HCT116 (cell line): Measurements from ENCODE around the gene CDH22. TPM values are rescaled to one million over a fixed set of nuclear protein-coding genes. Genes with fewer than 3 reads are reported as not detected.
A peak's percentile ranks its signal among the peaks of the same experiment; 100 is the strongest.

Source experiments
- ATAC-seq: fragments of 200-7000 bp; cut with Tn5 transposase; 2 replicates; pipeline ENCODE4 v1.9.1; 2020; ENCODE audit warnings: mild to moderate bottlenecking, moderate library complexity
- BruUV-seq: library from RNA; stranded (reverse); fragments of 400-500 nt; replicated peaks from 2 replicates; lab custom pipeline; 2021; lab: Mats Ljungman, UMichigan
- CTCF ChIA-PET: fragments of 300-600 bp; sonication (Branson Sonifier 250); formaldehyde crosslinking; loops from one replicate; lab custom pipeline; 2021; ENCODE audit warnings: antibody characterized with exemption; lab: Charles Lee
- POLR2A ChIA-PET: fragments of 300-600, 350-600 bp; sonication (Branson Sonifier 250); formaldehyde crosslinking; loops from one replicate; lab custom pipeline; 2021; ENCODE audit warnings: antibody characterized with exemption; lab: Charles Lee
- RAD21 ChIA-PET, 2 experiments: fragments of 300-600 bp; sonication (Branson Sonifier 250); formaldehyde crosslinking; loops; one replicate each; lab custom pipeline; 2023; ENCODE audit warnings: low total read pairs in 2 of 2; ENCODE audit not compliant: uncharacterized antibody in 2 of 2, unreplicated experiment in 2 of 2, low non-redundant PET in 1 of 2; lab: Charles Lee
- DNase-seq: peaks from one replicate; pipeline ENCODE4 v3.0.0-alpha.2; 2010; ENCODE audit warnings: low read depth, low spot score
- H2AFZ ChIP-seq: fragments of 200-600 bp; shearing (Covaris generic), sonication (generic); 2 replicates; pipeline ENCODE4 v1.6.1; 2017; ENCODE audit warnings: low read depth, mixed run types, mixed read lengths, antibody characterized with exemption, low read length; ENCODE audit not compliant: poor library complexity, severe bottlenecking
- H3K27ac ChIP-seq: 2 replicates; pipeline ENCODE4 v1.5.1; 2012; ENCODE audit warnings: low read depth, low read length
- H3K27me3 ChIP-seq: fragments of 200-600 bp; sonication (generic); 2 replicates; pipeline ENCODE4 v1.6.1; 2016; ENCODE audit warnings: mixed run types, low read length, mixed read lengths; ENCODE audit not compliant: insufficient read depth
- H3K36me3 ChIP-seq, 2 experiments: fragments of 200-500 bp in 1 of 2; fragments of 200-600 bp in 1 of 2; sonication (Bioruptor generic) in 1 of 2; sonication (generic) in 1 of 2; 2 replicates each; pipeline versions ENCODE4 v1.5.1 to v1.6.1; 2014 to 2016; ENCODE audit warnings: low read length in 2 of 2, inconsistent platforms in 1 of 2, mixed read lengths in 1 of 2, mixed run types in 1 of 2; ENCODE audit not compliant: insufficient read depth in 2 of 2, control insufficient read depth in 1 of 2
- H3K4me1 ChIP-seq, 2 experiments: fragments of 200-600 bp in 1 of 2; sonication (generic) in 1 of 2; 2 replicates each; pipeline versions ENCODE4 v1.5.1 to v1.6.1; 2012 to 2017; ENCODE audit warnings: low read length in 2 of 2, inconsistent platforms in 1 of 2, mild to moderate bottlenecking in 1 of 2, mixed read lengths in 1 of 2, mixed run types in 1 of 2, moderate library complexity in 1 of 2; ENCODE audit not compliant: insufficient read depth in 2 of 2, control insufficient read depth in 1 of 2
- H3K4me2 ChIP-seq: fragments of 200-600 bp; sonication (generic); 2 replicates; pipeline ENCODE4 v1.6.1; 2017; ENCODE audit warnings: mixed run types, low read length, mixed read lengths
- H3K4me3 ChIP-seq, 2 experiments: fragments of 200-600 bp in 1 of 2; sonication (generic) in 1 of 2; replicated peaks in 1 of 2; 2 replicates each; pipeline ENCODE4 v1.5.1; 2011 to 2016; ENCODE audit warnings: low read length in 2 of 2, control low read depth in 1 of 2, low read depth in 1 of 2, mild to moderate bottlenecking in 1 of 2, mixed read lengths in 1 of 2, mixed run types in 1 of 2
- H3K79me2 ChIP-seq: fragments of 200-600 bp; sonication (generic); 2 replicates; pipeline ENCODE4 v1.6.1; 2017; ENCODE audit warnings: mild to moderate bottlenecking, mixed run types, low read length, moderate library complexity, mixed read lengths; ENCODE audit not compliant: insufficient read depth
- H3K9ac ChIP-seq: fragments of 200-600 bp; sonication (generic); 2 replicates; pipeline ENCODE4 v1.6.1; 2016; ENCODE audit warnings: low read length, mixed read lengths
- H3K9me2 ChIP-seq: fragments of 200-600 bp; sonication (generic), shearing (Covaris generic); 2 replicates; pipeline ENCODE4 v1.6.1; 2017; ENCODE audit warnings: mixed run types, mild to moderate bottlenecking, moderate library complexity; ENCODE audit not compliant: insufficient read depth
- H3K9me3 ChIP-seq, 2 experiments: fragments of 200-500 bp in 1 of 2; fragments of 200-600 bp in 1 of 2; sonication (Bioruptor generic) in 1 of 2; sonication (generic) in 1 of 2; 2 replicates each; pipeline ENCODE4 v1.6.1; 2014 to 2017; ENCODE audit warnings: low read length in 2 of 2, mixed read lengths in 2 of 2, inconsistent platforms in 1 of 2, low read depth in 1 of 2, mild to moderate bottlenecking in 1 of 2, mixed run types in 1 of 2, moderate library complexity in 1 of 2; ENCODE audit not compliant: control insufficient read depth in 1 of 2, insufficient read depth in 1 of 2
- H4K20me1 ChIP-seq: fragments of 200-600 bp; sonication (generic), shearing (Covaris generic); 2 replicates; pipeline ENCODE4 v1.6.1; 2017; ENCODE audit warnings: mixed run types, mild to moderate bottlenecking, moderate library complexity; ENCODE audit not compliant: insufficient read depth
- CBX3 ChIP-seq: IDR thresholded peaks from 2 replicates; pipeline ENCODE4 v1.6.1; 2012; ENCODE audit warnings: low read depth
- EGR1 ChIP-seq: IDR thresholded peaks from 2 replicates; pipeline ENCODE4 v1.6.1; 2012; ENCODE audit warnings: low read depth
- FOSL1 ChIP-seq: IDR thresholded peaks from 2 replicates; pipeline ENCODE4 v1.6.1; 2012; ENCODE audit warnings: low read depth
- JUND ChIP-seq: IDR thresholded peaks from 2 replicates; pipeline ENCODE4 v1.6.1; 2012
- POLR2A ChIP-seq: IDR thresholded peaks from 2 replicates; pipeline ENCODE4 v1.7.0; 2011; ENCODE audit warnings: borderline replicate concordance; ENCODE audit not compliant: insufficient read depth, insufficient read length; ENCODE audit errors: extremely low read depth
- RAD21 ChIP-seq: IDR thresholded peaks from 2 replicates; pipeline ENCODE4 v1.6.1; 2012; ENCODE audit warnings: low read depth, mild to moderate bottlenecking
- SIN3A ChIP-seq: IDR thresholded peaks from 2 replicates; pipeline ENCODE4 v1.6.1; 2012; ENCODE audit warnings: low read depth
- SP1 ChIP-seq: IDR thresholded peaks from 2 replicates; pipeline ENCODE4 v1.6.1; 2012; ENCODE audit warnings: low read depth
- SRF ChIP-seq: IDR thresholded peaks from 2 replicates; pipeline ENCODE4 v1.6.1; 2012; ENCODE audit warnings: low read depth
- TCF7L2 ChIP-seq: IDR thresholded peaks from 2 replicates; pipeline ENCODE4 v1.7.0; 2011; ENCODE audit warnings: borderline replicate concordance, inconsistent platforms; ENCODE audit not compliant: insufficient read depth, insufficient read length; ENCODE audit errors: extremely low read depth
- YY1 ChIP-seq: IDR thresholded peaks from 2 replicates; pipeline ENCODE4 v1.6.1; 2011; ENCODE audit warnings: low read length, low read depth, moderate library complexity, mild to moderate bottlenecking; ENCODE audit not compliant: insufficient replicate concordance; ENCODE audit errors: extremely low read depth
- ZFX ChIP-seq: fragments of 450-650 bp; IDR thresholded peaks from 2 replicates; pipeline ENCODE4 v1.6.1; 2017
- intact Hi-C: fragments of 100-400 bp; cut with micrococcal nuclease; formaldehyde crosslinking; loops from 2 replicates; pipeline ENCODE4 v1.10.0; 2022
- total RNA-seq: library from RNA; stranded (reverse); gene quantifications from one replicate; pipeline ENCODE4 v1.2.1, GENCODE V29; 2021; ENCODE audit not compliant: unreplicated experiment
- TF ChIP-seq, protein P1 (sequence below): IDR thresholded peaks from 2 replicates; pipeline ENCODE4 v1.6.1; 2012
- TF ChIP-seq, protein P2 (sequence below): IDR thresholded peaks from 2 replicates; pipeline ENCODE4 v1.6.1; 2012; ENCODE audit warnings: low read depth
- TF ChIP-seq, protein P3 (sequence below): IDR thresholded peaks from 2 replicates; pipeline ENCODE4 v1.6.1; 2012

The CDH22 gene
- total RNA-seq, 1 experiment from 2014 or later = 1.8 TPM

DNA sequence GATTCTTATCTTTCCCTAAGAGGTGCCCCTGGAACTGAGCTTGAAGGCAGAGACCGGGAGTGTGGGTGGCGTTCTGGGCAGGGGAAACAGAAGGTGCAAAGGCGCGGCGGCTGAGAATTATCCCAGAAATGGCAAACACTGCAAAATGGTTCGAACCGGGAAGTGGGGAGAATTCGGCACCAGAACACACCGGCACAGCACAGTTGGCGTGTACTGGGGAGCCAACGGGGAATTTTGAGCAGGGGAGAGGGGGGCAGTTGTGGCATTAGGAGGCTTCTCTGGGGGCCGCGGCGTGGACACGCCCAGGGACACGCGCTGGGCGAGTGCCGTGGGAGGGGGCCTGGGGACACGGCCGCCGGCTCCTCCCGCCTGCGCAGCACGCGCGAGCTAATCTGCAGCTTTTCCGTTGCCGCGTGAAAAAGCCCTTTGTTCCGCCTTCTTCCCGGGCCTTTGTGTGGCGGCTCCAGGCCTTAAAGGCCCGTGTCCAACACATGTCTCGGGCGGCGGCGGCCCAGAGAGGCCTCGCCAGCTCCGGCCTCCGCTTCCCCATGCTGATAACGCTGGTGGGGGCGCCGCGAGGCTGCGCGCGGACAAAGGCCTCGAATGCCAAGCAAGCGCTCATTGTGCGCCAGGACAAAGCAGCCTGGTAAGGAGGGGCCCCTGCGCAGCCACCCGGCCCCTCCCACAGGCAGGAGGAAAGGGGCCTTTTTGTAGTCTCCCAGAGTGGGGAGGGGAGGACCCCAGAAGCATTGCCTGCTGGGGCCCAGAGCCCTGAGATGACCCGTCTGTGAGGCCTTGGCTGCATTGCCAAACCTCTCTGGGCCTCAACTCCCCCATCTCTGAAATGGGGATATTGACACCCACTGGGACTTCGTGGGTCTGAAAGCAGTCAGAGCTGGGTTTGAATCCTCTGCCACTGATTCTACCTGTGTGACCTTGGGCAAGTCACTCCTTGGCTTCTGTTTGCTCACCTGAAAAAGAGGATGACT, 107.4 kb downstream of the CDH22 start (continued):
- no peak for TF ChIP-seq YY1
- TF ChIP-seq SIN3A = no peak

DNA sequence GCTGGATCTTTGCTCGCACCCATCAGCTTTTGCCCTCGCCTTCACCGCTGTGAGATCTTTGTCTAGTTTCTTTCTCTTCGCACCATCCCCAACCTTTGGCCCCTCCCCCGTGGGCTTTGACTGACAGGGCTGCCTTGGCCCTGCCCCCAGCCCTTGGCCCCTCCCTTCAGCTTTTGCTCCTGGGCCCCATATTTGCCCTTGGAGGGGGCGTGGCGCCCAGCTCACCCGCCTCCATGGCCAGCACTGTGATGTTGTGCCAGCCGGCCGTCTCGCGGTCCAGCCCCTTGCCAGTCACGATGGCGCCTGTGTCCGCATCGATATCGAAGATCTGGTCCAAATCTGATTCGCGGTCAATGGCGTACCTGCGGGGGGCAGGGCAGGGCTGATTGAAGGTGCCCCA, 109.1 kb downstream of the CDH22 start:
- Histone ChIP-seq H3K4me2 (peak overlapping the region; percentile 26; the same call in 1 of the 2 replicates), H3K9me3 (no peaks in the 10 kb centered on the region), H3K9ac (no peak overlapping the region), H3K4me3 (no peak overlapping the region), H3K27me3 (no peaks in the 10 kb centered on the region), H4K20me1 (no peaks in the 10 kb centered on the region), H3K4me1 (peaks cover 17 to 35% of the 10 kb centered on the region in 2 experiments), H3K79me2 (no peaks in the 10 kb centered on the region), H2AFZ (no peak overlapping the region), H3K27ac (no peak overlapping the region), H3K9me2 (no peaks in the 10 kb centered on the region), H3K36me3 (no peaks in the 10 kb centered on the region)
- POLR2A ChIA-PET = interaction anchor here (1.8 kb wide), 1 partner anchor 17 kb away, joined by 4 read pairs; no protein-coding TSS in a partner anchor
- RAD21 ChIA-PET = no interaction called here
- intact Hi-C loops = no loop called here
- DNase-seq = no peak
- no TSS peak for BruUV-seq
- CTCF ChIA-PET = no interaction called here
- TF ChIP-seq TCF7L2 (peak; percentile 93), SRF (no peak), ZFX (no peak), POLR2A (no peak)
- ATAC-seq = peak; percentile 93

DNA sequence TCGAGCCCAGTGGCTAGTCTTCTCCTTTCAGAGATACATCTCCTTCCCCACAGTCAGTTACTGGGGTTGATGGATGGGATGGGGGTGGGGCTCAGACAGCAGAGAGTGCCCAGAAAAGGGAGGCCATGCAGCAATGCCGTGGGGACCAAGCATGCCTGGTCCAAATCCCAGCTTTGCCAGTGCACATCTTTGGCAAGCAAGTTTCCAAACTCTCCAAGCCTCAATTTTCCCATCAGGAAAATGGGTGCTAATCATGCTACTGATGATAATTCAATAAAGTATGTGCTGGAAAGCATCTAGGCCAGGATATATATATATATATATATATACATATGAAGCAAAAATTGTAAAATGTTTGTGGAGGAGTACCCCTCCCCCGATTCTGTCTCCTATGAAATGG, 111.3 kb downstream of the CDH22 start:
- Histone ChIP-seq H3K4me3 (no peak overlapping the region), H3K9ac (no peak overlapping the region), H4K20me1 (no peaks in the 10 kb centered on the region), H3K79me2 (no peaks in the 10 kb centered on the region), H3K27ac (no peak overlapping the region), H3K36me3 (no peaks in the 10 kb centered on the region), H3K4me2 (no peak overlapping the region), H3K9me2 (no peaks in the 10 kb centered on the region), H3K4me1 (peaks cover 9 to 18% of the 10 kb centered on the region in 2 experiments), H3K9me3 (no peaks in the 10 kb centered on the region), H3K27me3 (no peaks in the 10 kb centered on the region), H2AFZ (no peak overlapping the region)
- DNase-seq (no peak), ATAC-seq (no peak)
- intact Hi-C loops = no loop called here
- ChIA-PET CTCF (no interaction called here), POLR2A (no interaction called here), RAD21 (no interaction called here)
- no TSS peak for BruUV-seq
- TF ChIP-seq SRF (no peak), SIN3A (no peak), POLR2A (no peak), CBX3 (no peak), FOSL1 (no peak), SP1 (no peak), EGR1 (no peak), TCF7L2 (no peak), JUND (no peak), YY1 (no peak), RAD21 (no peak)
- TF ChIP-seq, protein P1, sequence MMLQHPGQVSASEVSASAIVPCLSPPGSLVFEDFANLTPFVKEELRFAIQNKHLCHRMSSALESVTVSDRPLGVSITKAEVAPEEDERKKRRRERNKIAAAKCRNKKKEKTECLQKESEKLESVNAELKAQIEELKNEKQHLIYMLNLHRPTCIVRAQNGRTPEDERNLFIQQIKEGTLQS = no peak
- TF ChIP-seq, protein P2, sequence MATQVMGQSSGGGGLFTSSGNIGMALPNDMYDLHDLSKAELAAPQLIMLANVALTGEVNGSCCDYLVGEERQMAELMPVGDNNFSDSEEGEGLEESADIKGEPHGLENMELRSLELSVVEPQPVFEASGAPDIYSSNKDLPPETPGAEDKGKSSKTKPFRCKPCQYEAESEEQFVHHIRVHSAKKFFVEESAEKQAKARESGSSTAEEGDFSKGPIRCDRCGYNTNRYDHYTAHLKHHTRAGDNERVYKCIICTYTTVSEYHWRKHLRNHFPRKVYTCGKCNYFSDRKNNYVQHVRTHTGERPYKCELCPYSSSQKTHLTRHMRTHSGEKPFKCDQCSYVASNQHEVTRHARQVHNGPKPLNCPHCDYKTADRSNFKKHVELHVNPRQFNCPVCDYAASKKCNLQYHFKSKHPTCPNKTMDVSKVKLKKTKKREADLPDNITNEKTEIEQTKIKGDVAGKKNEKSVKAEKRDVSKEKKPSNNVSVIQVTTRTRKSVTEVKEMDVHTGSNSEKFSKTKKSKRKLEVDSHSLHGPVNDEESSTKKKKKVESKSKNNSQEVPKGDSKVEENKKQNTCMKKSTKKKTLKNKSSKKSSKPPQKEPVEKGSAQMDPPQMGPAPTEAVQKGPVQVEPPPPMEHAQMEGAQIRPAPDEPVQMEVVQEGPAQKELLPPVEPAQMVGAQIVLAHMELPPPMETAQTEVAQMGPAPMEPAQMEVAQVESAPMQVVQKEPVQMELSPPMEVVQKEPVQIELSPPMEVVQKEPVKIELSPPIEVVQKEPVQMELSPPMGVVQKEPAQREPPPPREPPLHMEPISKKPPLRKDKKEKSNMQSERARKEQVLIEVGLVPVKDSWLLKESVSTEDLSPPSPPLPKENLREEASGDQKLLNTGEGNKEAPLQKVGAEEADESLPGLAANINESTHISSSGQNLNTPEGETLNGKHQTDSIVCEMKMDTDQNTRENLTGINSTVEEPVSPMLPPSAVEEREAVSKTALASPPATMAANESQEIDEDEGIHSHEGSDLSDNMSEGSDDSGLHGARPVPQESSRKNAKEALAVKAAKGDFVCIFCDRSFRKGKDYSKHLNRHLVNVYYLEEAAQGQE = no peak
- TF ChIP-seq, protein P3, sequence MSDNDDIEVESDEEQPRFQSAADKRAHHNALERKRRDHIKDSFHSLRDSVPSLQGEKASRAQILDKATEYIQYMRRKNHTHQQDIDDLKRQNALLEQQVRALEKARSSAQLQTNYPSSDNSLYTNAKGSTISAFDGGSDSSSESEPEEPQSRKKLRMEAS = no peak
